Lower lobe of right lung (tissue), 2 donors: ENCODE data around the gene ACSM5. TPM values are rescaled to one million over a fixed set of nuclear protein-coding genes. Genes with fewer than 3 reads are reported as not detected.

Experiments used
- ATAC-seq, 2 donors: fragments of 200-7000 bp; cut with Tn5 transposase; one replicate each; pipeline ENCODE4 v1.9.1; 2020 to 2022; ENCODE audit warnings: mild to moderate bottlenecking in 2 of 2, moderate library complexity in 2 of 2
- DNase-seq: peaks from one replicate; pipeline ENCODE4 v3.0.0-alpha.2; 2020
- H3K27ac ChIP-seq: fragments of 200-600 bp; one replicate; pipeline ENCODE4 v1.8.0; 2022
- H3K27me3 ChIP-seq: fragments of 200-600 bp; one replicate; pipeline ENCODE4 v1.8.0; 2022; ENCODE audit warnings: low read depth
- H3K36me3 ChIP-seq: fragments of 200-600 bp; one replicate; pipeline ENCODE4 v1.8.0; 2022; ENCODE audit warnings: mild to moderate bottlenecking
- H3K4me1 ChIP-seq: fragments of 200-600 bp; one replicate; pipeline ENCODE4 v1.8.0; 2022
- H3K4me3 ChIP-seq: fragments of 200-600 bp; one replicate; pipeline ENCODE4 v1.8.0; 2022; ENCODE audit warnings: mild to moderate bottlenecking
- H3K9me3 ChIP-seq: fragments of 200-600 bp; one replicate; pipeline ENCODE4 v1.8.0; 2022
- CTCF ChIP-seq: fragments of 200-600 bp; IDR thresholded peaks from one replicate; pipeline ENCODE4 v1.8.0; 2022; ENCODE audit warnings: antibody characterized with exemption, mild to moderate bottlenecking
- intact Hi-C: fragments of 100-400 bp; cut with DNase I; formaldehyde crosslinking; loops from one replicate; pipeline ENCODE4 v1.11.0; 2022
- total RNA-seq: library from RNA; stranded (reverse); fragmentation: NEBNext Ultra II Directional; extraction: Animal tissue kit (Norgen Biotek cat#: 25700); gene quantifications from one replicate; pipeline ENCODE4 v1.2.1, GENCODE V29; 2021
- donor health status: DM: no; HTN: yes; CAD: no; lungs with severe emphysema.

ACSM5 gene
- total RNA-seq, 1 donor from 2014 or later = 4.3 TPM

DNA sequence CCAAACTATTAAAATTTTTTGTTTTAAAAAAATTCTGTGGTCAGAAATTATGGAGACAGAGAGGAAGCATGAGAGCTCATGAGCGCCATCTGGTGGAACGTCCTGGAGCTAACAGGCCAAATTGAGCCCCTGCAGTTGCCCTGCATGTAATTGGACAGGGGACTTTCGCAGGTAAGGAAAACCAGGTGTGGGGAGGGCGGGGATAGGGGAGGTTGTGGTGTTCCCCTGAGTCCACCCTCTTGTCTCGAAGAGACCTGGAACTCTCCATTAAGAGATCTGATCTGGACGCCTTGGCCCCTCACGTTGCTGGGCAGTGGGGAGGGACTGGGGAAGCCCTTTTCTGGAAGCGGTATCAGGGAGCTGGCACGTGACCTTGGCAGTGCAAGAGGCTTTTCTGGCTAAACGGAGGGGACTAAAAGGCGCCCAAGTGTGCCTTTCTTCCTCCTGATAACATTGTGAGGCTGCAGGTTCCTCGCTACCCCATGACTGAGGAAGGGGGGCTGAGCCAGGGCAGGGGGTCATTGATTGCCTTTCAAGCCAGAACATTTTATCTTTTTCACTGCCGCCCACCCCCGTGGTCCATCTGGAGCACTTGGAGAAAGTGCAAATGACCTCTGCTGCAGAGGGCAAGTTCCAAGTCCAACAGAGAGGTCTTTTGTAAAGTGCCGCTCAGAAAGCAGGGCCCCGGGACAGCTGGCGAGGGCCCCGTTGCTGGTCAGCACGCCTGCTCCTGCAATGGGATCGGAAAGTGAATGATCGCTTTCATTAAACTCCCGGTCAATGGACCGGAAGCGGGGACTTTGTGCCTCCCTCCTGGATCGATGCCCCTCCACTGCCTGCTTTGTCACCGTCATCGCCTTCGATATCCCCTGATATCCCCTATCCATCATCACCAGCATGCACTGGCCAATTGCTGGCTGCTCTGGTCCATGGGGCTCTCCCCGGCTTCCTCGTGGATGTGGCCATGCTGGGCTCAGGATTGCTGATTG is 23.2 kb upstream of the ACSM5 start:
- peak; percentile 82 for TF ChIP-seq CTCF
- H3K27me3 ChIP-seq = peaks cover 6% of the 10 kb centered on the region
- H3K4me1 ChIP-seq = no peaks in the 10 kb centered on the region
- intact Hi-C loops = no loop called here
- no peaks in the 10 kb centered on the region for H3K36me3 ChIP-seq
- ATAC-seq = peak; percentile 67
- no peak overlapping the region for H3K27ac ChIP-seq
- no peaks in the 10 kb centered on the region for H3K9me3 ChIP-seq
- DNase-seq = peak; percentile 63
- H3K4me3 ChIP-seq = no peak overlapping the region

- no peaks in the 10 kb centered on the region for H3K9me3 ChIP-seq
- H3K27ac ChIP-seq = no peak overlapping the region
- intact Hi-C loops = no loop called here
- ATAC-seq (no peak), DNase-seq (no peak)
- H3K4me1 ChIP-seq = no peaks in the 10 kb centered on the region
- no peaks in the 10 kb centered on the region for H3K36me3 ChIP-seq
- no peak for TF ChIP-seq CTCF
- no peak overlapping the region for H3K4me3 ChIP-seq
- peaks cover 6% of the 10 kb centered on the region for H3K27me3 ChIP-seq
Measured at GRCh38 chr16:20387978-20388377, 21.4 kb upstream of the ACSM5 start.

DNA sequence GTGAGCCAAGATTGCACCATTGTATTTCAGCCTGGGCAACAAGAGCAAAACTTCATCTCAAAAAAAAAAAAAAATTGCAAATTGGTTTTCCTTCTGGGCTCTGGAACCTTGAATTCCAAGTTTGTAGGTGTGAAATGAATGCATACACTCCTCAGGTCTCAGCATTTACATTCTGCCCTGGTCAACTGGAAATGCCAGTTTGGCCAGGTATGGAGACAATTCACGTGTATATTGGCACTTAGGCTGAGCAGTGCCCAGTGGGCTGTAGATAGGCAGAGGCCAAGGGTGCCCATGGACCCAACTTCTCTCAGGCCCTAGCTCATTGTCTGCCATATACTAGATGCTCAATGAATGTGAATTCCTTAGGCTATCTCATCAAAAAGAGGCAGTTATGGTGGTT is 20.5 kb upstream of the ACSM5 start:
- ATAC-seq = no peak
- H3K4me3 ChIP-seq = no peak overlapping the region
- H3K27ac ChIP-seq = no peak overlapping the region
- H3K36me3 ChIP-seq = no peaks in the 10 kb centered on the region
- intact Hi-C loops = no loop called here
- H3K4me1 ChIP-seq = no peaks in the 10 kb centered on the region
- no peaks in the 10 kb centered on the region for H3K9me3 ChIP-seq
- no peak for DNase-seq
- H3K27me3 ChIP-seq = peaks cover 6% of the 10 kb centered on the region
- TF ChIP-seq CTCF = no peak

GRCh38 chr16:20391045-20391444 is 18.3 kb upstream of the ACSM5 start:
- H3K36me3 ChIP-seq = no peaks in the 10 kb centered on the region
- no peak for ATAC-seq
- H3K27ac ChIP-seq = no peak overlapping the region
- TF ChIP-seq CTCF = no peak
- intact Hi-C loops = no loop called here
- peaks cover 6% of the 10 kb centered on the region for H3K27me3 ChIP-seq
- no peak overlapping the region for H3K4me3 ChIP-seq
- DNase-seq = no peak
- H3K4me1 ChIP-seq = peaks cover 4% of the 10 kb centered on the region
- H3K9me3 ChIP-seq = no peaks in the 10 kb centered on the region

- Histone ChIP-seq H3K4me3 (no peak overlapping the region), H3K27ac (no peak overlapping the region), H3K27me3 (no peaks in the 10 kb centered on the region), H3K36me3 (no peaks in the 10 kb centered on the region), H3K9me3 (no peaks in the 10 kb centered on the region), H3K4me1 (peaks cover 4% of the 10 kb centered on the region)
- TF ChIP-seq CTCF = no peak
- ATAC-seq (no peak), DNase-seq (no peak)
- intact Hi-C loops = no loop called here
Measured at GRCh38 chr16:20393801-20394577, 15.3 kb upstream of the ACSM5 start.
